A673 (cell line): ENCODE measurements around the gene U2AF1L4.

ENCODE experiments used
- EZH2 ChIP-seq: fragments of 200-600 bp; sonication (generic); IDR thresholded peaks from 2 replicates; pipeline ENCODE4 v1.6.1; 2017; ENCODE audit warnings: borderline replicate concordance, low read depth, mild to moderate bottlenecking, mixed read lengths, antibody characterized with exemption, low read length; ENCODE audit not compliant: poor library complexity, severe bottlenecking
- TF ChIP-seq, protein P1 (sequence below): fragments of 300-800, 200-600 bp; sonication (generic); conservative IDR thresholded peaks from 2 replicates; pipeline ENCODE4 v1.5.1; 2017; ENCODE audit warnings: low read depth, mild to moderate bottlenecking, antibody characterized with exemption, low read length, moderate library complexity, mixed read lengths

DNA sequence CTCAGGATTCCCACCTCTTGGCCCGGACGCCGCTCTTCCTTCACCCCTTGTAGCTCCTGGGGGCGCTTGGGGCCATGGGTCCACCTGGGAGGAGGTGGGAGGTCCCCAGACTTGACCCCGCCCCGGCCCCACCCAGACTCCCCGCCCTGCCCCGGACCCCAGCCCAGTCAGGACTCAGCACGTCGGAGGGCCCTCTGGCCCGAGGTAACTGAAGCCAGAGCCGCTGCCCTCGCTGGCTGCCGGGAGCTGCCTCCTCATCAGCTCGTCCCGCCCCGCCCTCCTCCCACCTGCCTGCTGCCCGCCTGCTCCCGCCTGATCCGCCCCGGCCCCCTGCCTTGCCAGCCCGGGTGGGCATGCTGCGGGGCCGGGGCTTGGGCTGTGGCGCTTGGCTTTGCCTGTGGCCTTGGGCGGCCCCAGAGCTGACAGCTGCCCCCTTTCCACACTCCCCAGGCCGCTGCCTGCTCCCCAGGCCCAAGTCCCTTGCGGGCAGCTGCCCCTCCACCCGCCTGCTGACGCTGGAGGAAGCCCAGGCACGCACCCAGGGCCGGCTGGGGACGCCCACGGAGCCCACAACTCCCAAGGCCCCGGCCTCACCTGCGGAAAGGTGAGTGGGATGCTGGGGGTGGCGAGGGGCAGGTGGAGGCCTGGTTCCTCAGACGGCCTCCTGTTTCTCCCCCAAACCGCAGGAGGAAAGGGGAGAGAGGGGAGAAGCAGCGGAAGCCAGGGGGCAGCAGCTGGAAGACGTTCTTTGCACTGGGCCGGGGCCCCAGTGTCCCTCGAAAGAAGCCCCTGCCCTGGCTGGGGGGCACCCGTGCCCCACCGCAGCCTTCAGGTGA, 39.5 kb upstream of the U2AF1L4 start:
- TF ChIP-seq, protein P1, sequence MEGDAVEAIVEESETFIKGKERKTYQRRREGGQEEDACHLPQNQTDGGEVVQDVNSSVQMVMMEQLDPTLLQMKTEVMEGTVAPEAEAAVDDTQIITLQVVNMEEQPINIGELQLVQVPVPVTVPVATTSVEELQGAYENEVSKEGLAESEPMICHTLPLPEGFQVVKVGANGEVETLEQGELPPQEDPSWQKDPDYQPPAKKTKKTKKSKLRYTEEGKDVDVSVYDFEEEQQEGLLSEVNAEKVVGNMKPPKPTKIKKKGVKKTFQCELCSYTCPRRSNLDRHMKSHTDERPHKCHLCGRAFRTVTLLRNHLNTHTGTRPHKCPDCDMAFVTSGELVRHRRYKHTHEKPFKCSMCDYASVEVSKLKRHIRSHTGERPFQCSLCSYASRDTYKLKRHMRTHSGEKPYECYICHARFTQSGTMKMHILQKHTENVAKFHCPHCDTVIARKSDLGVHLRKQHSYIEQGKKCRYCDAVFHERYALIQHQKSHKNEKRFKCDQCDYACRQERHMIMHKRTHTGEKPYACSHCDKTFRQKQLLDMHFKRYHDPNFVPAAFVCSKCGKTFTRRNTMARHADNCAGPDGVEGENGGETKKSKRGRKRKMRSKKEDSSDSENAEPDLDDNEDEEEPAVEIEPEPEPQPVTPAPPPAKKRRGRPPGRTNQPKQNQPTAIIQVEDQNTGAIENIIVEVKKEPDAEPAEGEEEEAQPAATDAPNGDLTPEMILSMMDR = no peak
- no peak for TF ChIP-seq EZH2
